ENCODE data around the gene SHISA9. TPM values are rescaled to one million over a fixed set of nuclear protein-coding genes. Genes with fewer than 3 reads are reported as not detected.

Gene SHISA9
- total and polyA plus RNA-seq, 7 donors, result under 0.01 to 8.6 (median 3.1) TPM

DNA sequence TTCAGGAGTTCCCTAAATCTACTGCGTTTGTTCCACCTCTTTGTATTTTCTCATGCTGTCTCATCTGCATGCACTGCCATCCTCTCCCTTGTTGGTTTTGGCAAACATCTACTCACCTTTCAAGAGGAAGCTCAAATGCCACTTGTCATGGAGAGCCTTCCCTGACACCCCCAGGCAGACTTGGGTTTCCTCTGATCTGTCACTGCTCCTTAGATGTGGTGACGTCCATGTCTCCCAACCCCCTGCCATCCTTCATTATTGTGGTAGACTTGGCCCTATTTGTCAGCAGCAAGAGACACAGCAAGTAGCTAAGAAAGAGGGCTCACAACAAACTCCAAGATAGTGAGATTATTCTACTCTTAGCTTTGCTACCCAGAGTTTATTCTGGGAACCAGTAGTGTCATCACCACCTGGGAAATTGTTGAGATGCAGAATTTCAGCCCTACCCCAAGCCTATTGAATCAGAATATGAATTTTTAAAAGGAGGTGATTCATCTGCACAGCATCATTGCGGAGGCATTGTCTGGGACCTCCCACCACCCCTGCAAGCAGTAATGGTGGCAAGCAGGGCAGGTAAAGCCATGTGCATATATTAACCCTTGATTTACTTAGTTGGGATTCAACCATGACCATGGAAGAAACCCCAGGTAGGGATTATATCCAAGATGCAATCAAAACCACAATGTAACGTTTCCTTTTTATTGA lies 248.9 kb downstream of the SHISA9 start:
- no peaks in the 10 kb centered on the region for H3K9me3 ChIP-seq
- H3K4me1 ChIP-seq, result no peaks in the 10 kb centered on the region
- H3K27me3 ChIP-seq, result no peaks in the 10 kb centered on the region
- intact Hi-C loops (cut with DNase I), result no loop called here
- TF ChIP-seq CTCF (IDR thresholded peaks at IDR 0.05), result no peak
- no peak for TF ChIP-seq POLR2AphosphoS5 (IDR thresholded peaks at IDR 0.05)
- no peak overlapping the region for H3K27ac ChIP-seq
- no peaks in the 10 kb centered on the region for H3K36me3 ChIP-seq
- H3K4me3 ChIP-seq, result no peak overlapping the region
- 64 to 78% methylated on average over 4 of the region's 4 CpGs for WGBS, 2 donors
- no peak for DNase-seq

GRCh38 chr16:13153696-13154095 lies 252.3 kb downstream of the SHISA9 start:
- DNase-seq, result no peak
- intact Hi-C loops (cut with DNase I), result no loop called here
- Histone ChIP-seq H3K27me3 (no peaks in the 10 kb centered on the region), H3K4me1 (no peaks in the 10 kb centered on the region), H3K27ac (no peak overlapping the region), H3K36me3 (no peaks in the 10 kb centered on the region), H3K4me3 (no peak overlapping the region), H3K9me3 (no peaks in the 10 kb centered on the region)
- WGBS, 2 donors, result 62 to 68% methylated on average over 4 of the region's 4 CpGs
- no peak for TF ChIP-seq POLR2AphosphoS5 (IDR thresholded peaks at IDR 0.05)

GRCh38 chr16:13154799-13155198 lies 253.4 kb downstream of the SHISA9 start:
- intact Hi-C loops (cut with DNase I), result no loop called here
- Histone ChIP-seq H3K9me3 (no peaks in the 10 kb centered on the region), H3K36me3 (no peaks in the 10 kb centered on the region), H3K27me3 (no peaks in the 10 kb centered on the region), H3K27ac (no peak overlapping the region), H3K4me3 (no peak overlapping the region), H3K4me1 (no peaks in the 10 kb centered on the region)
- no peak for DNase-seq
- no peak for TF ChIP-seq POLR2A (IDR thresholded peaks at IDR 0.05)
- TF ChIP-seq EP300 (IDR thresholded peaks at IDR 0.05), result no peak
- no peak for TF ChIP-seq POLR2AphosphoS5 (IDR thresholded peaks at IDR 0.05)
- no peak for TF ChIP-seq CTCF (IDR thresholded peaks at IDR 0.05)
- WGBS, 2 donors, result 88 to 90% methylated on average over 2 of the region's 2 CpGs

- Histone ChIP-seq H3K36me3 (no peaks in the 10 kb centered on the region), H3K4me1 (no peaks in the 10 kb centered on the region), H3K4me3 (no peak overlapping the region), H3K27me3 (no peaks in the 10 kb centered on the region), H3K27ac (no peak overlapping the region), H3K9me3 (no peaks in the 10 kb centered on the region)
- intact Hi-C loops (cut with DNase I), result no loop called here
- no peak for TF ChIP-seq EP300 (IDR thresholded peaks at IDR 0.05)
- TF ChIP-seq POLR2AphosphoS5 (IDR thresholded peaks at IDR 0.05), result no peak
- no peak for TF ChIP-seq POLR2A (IDR thresholded peaks at IDR 0.05)
- TF ChIP-seq CTCF (IDR thresholded peaks at IDR 0.05), result no peak
- DNase-seq, result no peak
- 39 to 43% methylated on average over 2 of the region's 2 CpGs for WGBS, 2 donors
Measured at GRCh38 chr16:13155377-13155776, 254.0 kb downstream of the SHISA9 start.

DNA sequence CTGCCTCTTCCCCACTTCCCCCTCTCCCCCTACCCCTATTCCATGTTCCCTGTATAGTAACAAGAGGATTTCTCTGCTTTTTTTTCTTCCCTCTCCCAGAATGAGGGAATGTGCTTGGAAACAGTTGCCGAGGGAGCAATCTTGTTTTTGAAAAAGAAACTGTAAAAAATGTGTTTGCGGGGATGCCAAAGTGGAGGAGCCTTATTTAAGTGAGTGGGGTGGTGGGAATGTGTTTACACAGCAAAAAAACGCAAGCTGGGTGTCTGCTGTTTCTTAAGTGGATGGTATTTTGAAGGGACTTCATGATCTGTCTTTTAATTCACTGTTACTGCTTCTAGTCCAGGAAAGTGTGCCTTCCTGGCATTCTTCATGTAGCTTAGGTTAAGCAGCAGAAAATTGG lies 254.4 kb downstream of the SHISA9 start:
- TF ChIP-seq CTCF (IDR thresholded peaks at IDR 0.05) (no peak), POLR2AphosphoS5 (IDR thresholded peaks at IDR 0.05) (no peak), EP300 (IDR thresholded peaks at IDR 0.05) (no peak), POLR2A (IDR thresholded peaks at IDR 0.05) (no peak)
- Histone ChIP-seq H3K27me3 (no peaks in the 10 kb centered on the region), H3K4me1 (no peaks in the 10 kb centered on the region), H3K4me3 (no peak overlapping the region), H3K27ac (no peak overlapping the region), H3K36me3 (no peaks in the 10 kb centered on the region), H3K9me3 (no peaks in the 10 kb centered on the region)
- WGBS, 2 donors, result 49 to 55% methylated on average over 3 of the region's 3 CpGs
- intact Hi-C loops (cut with DNase I), result no loop called here
- no peak for DNase-seq
